H1 (cell line): ENCODE measurements around the gene INHBC. TPM values are rescaled to one million over a fixed set of nuclear protein-coding genes. Genes with fewer than 3 reads are reported as not detected.

ENCODE experiments used
- BRCA1 ChIP-seq: IDR thresholded peaks from 2 replicates; pipeline ENCODE4 v1.6.1; 2012; ENCODE audit warnings: low read depth, low read length, improper control_type of control experiment
- POLR2AphosphoS5 ChIP-seq: IDR thresholded peaks from 2 replicates; pipeline ENCODE4 v1.6.1; 2011; ENCODE audit warnings: low read depth, low read length
- RXRA ChIP-seq: IDR thresholded peaks from 2 replicates; pipeline ENCODE4 v1.6.1; 2011; ENCODE audit warnings: low read depth, mild to moderate bottlenecking, low read length, moderate library complexity; ENCODE audit not compliant: insufficient read depth
- polyA plus RNA-seq, 7 experiments: library from polyadenylated mRNA; depleted of rRNA in 3 of 7; stranded (reverse) in 5 of 7; unstranded in 2 of 7; fragments of >200 nt in 5 of 7; fragments of 200-250 nt in 2 of 7; gene quantifications; 1 replicate in 5 of 7; 2 replicates in 1 of 7; 4 replicates in 1 of 7; pipeline versions ENCODE4 v1.2.1 to v1.2.3, GENCODE V29; 2011 to 2013; ENCODE audit warnings: missing spikeins in 2 of 7, mixed read lengths in 2 of 7
- total RNA-seq: library from RNA; stranded (reverse); fragmentation: NEBNext Ultra II Directional; extraction: Animal tissue kit (Norgen Biotek cat#: 25700); gene quantifications from 2 replicates; pipeline ENCODE4 v1.2.1, GENCODE V29; 2021
- TF ChIP-seq, protein P1 (sequence below), 3 experiments: IDR thresholded peaks; 1 replicate in 2 of 3; 2 replicates in 1 of 3; pipeline versions ENCODE4 v1.5.1 to v1.6.1; 2011; ENCODE audit warnings: low read length in 3 of 3, mild to moderate bottlenecking in 3 of 3, inconsistent platforms in 2 of 3, low read depth in 1 of 3, moderate library complexity in 1 of 3; ENCODE audit not compliant: insufficient read depth in 1 of 3; ENCODE audit errors: control extremely low read depth in 1 of 3
- TF ChIP-seq, protein P2 (sequence below): IDR thresholded peaks from 2 replicates; pipeline ENCODE4 v1.6.1; 2012; ENCODE audit warnings: inconsistent platforms

Gene INHBC
- total and polyA plus RNA-seq, 2 of the 8 experiments (the other 6 are each of a cell fraction or from before 2014, with no cell fraction given) = 0.15 TPM; not detected in 1

DNA sequence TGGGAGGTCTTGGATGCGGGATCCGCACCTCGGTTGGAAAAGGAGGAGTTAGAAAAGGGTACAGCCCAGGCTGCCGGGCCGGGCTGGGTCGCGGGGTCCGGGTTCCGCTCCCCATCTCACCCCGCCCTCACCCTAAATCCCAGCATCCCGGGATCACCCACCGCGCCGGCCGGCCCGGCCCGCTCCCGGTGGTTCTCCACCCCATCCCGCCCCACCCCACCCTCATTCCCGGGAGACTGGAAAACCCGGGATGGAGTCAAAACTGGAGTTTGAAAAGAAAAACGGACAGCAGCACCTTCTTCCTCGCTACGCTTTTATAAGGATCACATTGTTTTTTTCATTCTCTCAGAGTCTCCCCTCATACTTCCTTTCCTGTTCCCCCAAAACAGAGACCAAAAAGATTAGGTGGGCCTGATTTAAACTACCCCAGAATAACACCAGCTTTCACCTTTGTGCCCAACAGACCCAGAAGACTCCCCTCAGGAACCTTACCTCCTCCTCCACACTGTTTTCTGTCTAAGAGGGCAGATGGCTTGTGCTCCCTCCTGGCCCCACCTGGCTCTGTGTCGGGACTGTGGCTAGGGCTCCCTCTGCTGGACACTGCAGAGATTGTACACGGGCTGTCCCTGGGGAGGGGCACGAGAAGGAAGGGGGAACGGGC lies 27.8 kb downstream of the INHBC start (continued):
- TF ChIP-seq, protein P1, sequence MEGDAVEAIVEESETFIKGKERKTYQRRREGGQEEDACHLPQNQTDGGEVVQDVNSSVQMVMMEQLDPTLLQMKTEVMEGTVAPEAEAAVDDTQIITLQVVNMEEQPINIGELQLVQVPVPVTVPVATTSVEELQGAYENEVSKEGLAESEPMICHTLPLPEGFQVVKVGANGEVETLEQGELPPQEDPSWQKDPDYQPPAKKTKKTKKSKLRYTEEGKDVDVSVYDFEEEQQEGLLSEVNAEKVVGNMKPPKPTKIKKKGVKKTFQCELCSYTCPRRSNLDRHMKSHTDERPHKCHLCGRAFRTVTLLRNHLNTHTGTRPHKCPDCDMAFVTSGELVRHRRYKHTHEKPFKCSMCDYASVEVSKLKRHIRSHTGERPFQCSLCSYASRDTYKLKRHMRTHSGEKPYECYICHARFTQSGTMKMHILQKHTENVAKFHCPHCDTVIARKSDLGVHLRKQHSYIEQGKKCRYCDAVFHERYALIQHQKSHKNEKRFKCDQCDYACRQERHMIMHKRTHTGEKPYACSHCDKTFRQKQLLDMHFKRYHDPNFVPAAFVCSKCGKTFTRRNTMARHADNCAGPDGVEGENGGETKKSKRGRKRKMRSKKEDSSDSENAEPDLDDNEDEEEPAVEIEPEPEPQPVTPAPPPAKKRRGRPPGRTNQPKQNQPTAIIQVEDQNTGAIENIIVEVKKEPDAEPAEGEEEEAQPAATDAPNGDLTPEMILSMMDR (IDR thresholded peaks at IDR 0.05; ENCODE audit: control extremely low read depth in 1 of 3, insufficient read depth in 1 of 3, low read depth in 1 of 3, low read length in 3 of 3) = peak in 2 of 3 experiments; percentile 97 to 98; a peak in 3 of 4 replicates
- no peak for TF ChIP-seq BRCA1
- TF ChIP-seq RXRA = no peak
- TF ChIP-seq, protein P2, sequence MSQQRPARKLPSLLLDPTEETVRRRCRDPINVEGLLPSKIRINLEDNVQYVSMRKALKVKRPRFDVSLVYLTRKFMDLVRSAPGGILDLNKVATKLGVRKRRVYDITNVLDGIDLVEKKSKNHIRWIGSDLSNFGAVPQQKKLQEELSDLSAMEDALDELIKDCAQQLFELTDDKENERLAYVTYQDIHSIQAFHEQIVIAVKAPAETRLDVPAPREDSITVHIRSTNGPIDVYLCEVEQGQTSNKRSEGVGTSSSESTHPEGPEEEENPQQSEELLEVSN = peak; percentile 47; the same call in 1 of the 2 replicates
- TF ChIP-seq POLR2AphosphoS5 = peak; percentile 71
